ENCODE results near the gene SERPINI2.

GRCh38 chr3:167445491-167445890 is 28.4 kb downstream of the SERPINI2 start:
- TF ChIP-seq CTCF (IDR thresholded peaks at IDR 0.05; ENCODE audit: low read depth, low read length, poor library complexity, severe bottlenecking): no peak
- TF ChIP-seq EZH2phosphoT487 (IDR thresholded peaks at IDR 0.05; ENCODE audit: borderline replicate concordance, low read length): no peak

Measured in DOHH2 (cell line).